IMR-90 (cell line): ENCODE results near the gene SLC12A6. TPM values are rescaled to one million over a fixed set of nuclear protein-coding genes. Genes with fewer than 3 reads are reported as not detected.

Experiments
- ATAC-seq: fragments of 200-7000 bp; cut with Tn5 transposase; 2 replicates; pipeline ENCODE4 v1.9.1; 2020; ENCODE audit warnings: low read depth, mild to moderate bottlenecking, moderate library complexity
- BruUV-seq: library from RNA; stranded (reverse); fragments of 400-500 nt; replicated peaks from 2 replicates; lab custom pipeline; 2021; lab: Mats Ljungman, UMichigan
- CTCF ChIA-PET: fragments of 300-600 bp; formaldehyde crosslinking; extraction: SDS; loops from one replicate; lab custom pipeline; 2021; ENCODE audit warnings: antibody characterized with exemption; lab: Yijun Ruan, JAX
- POLR2A ChIA-PET: fragments of 300-600 bp; sonication (Branson Sonifier 250); formaldehyde crosslinking; loops from one replicate; lab custom pipeline; 2022; ENCODE audit warnings: antibody characterized with exemption; ENCODE audit not compliant: unreplicated experiment; lab: Charles Lee
- DNase-seq: peaks from one replicate; pipeline ENCODE4 v3.0.0; 2013
- H2AFZ ChIP-seq: replicated peaks from 2 replicates; pipeline ENCODE3; 2013; ENCODE audit warnings: low read length, mild to moderate bottlenecking; ENCODE audit not compliant: poor library complexity
- H2AK5ac ChIP-seq: 2 replicates; pipeline ENCODE4 v1.6.1; 2013; ENCODE audit warnings: low read depth, low read length, inconsistent platforms
- H2AK9ac ChIP-seq: replicated peaks from 2 replicates; pipeline ENCODE3; 2013; ENCODE audit warnings: mild to moderate bottlenecking, low read depth, low read length, moderate library complexity; ENCODE audit not compliant: poor library complexity
- H2BK120ac ChIP-seq: 2 replicates; pipeline ENCODE4 v1.6.1; 2013; ENCODE audit warnings: low read depth, low read length, inconsistent platforms
- H2BK15ac ChIP-seq: 3 replicates; pipeline ENCODE4 v1.6.1; 2013; ENCODE audit warnings: low read depth, low read length, inconsistent platforms
- H2BK20ac ChIP-seq: 2 replicates; pipeline ENCODE4 v1.6.1; 2013; ENCODE audit warnings: low read depth, mild to moderate bottlenecking, inconsistent platforms, low read length, moderate library complexity
- H2BK5ac ChIP-seq: 2 replicates; pipeline ENCODE4 v1.6.1; 2013; ENCODE audit warnings: mild to moderate bottlenecking, low read depth, low read length, inconsistent platforms; ENCODE audit not compliant: poor library complexity, severe bottlenecking
- H3K14ac ChIP-seq: replicated peaks from 2 replicates; pipeline ENCODE4 v1.6.1; 2013; ENCODE audit warnings: low read depth, low read length, inconsistent platforms
- H3K18ac ChIP-seq: 2 replicates; pipeline ENCODE4 v1.6.1; 2013; ENCODE audit warnings: low read depth, low read length, control low read depth
- H3K23ac ChIP-seq: 2 replicates; pipeline ENCODE4 v1.6.1; 2013; ENCODE audit warnings: low read depth, low read length, inconsistent platforms
- H3K27ac ChIP-seq: 2 replicates; pipeline ENCODE4 v1.5.1; 2013; ENCODE audit warnings: mild to moderate bottlenecking, control low read depth, low read length; ENCODE audit not compliant: insufficient read depth
- H3K27me3 ChIP-seq: 2 replicates; pipeline ENCODE4 v1.6.1; 2013; ENCODE audit warnings: low read length; ENCODE audit not compliant: control insufficient read depth, insufficient read depth
- H3K36me3 ChIP-seq: 2 replicates; pipeline ENCODE4 v1.6.1; 2013; ENCODE audit warnings: low read length, mixed read lengths; ENCODE audit not compliant: control insufficient read depth, insufficient read depth
- H3K4ac ChIP-seq: 2 replicates; pipeline ENCODE4 v1.6.1; 2013; ENCODE audit warnings: low read depth, low read length, inconsistent platforms
- H3K4me1 ChIP-seq: 2 replicates; pipeline ENCODE4 v1.6.1; 2013; ENCODE audit warnings: low read length, mixed read lengths; ENCODE audit not compliant: control insufficient read depth, insufficient read depth
- H3K4me2 ChIP-seq: 2 replicates; pipeline ENCODE4 v1.6.1; 2013; ENCODE audit warnings: low read depth, mild to moderate bottlenecking, control low read depth, low read length, moderate library complexity
- H3K4me3 ChIP-seq: 2 replicates; pipeline ENCODE4 v1.5.1; 2013; ENCODE audit warnings: low read depth, mild to moderate bottlenecking, control low read depth, low read length, moderate library complexity; ENCODE audit not compliant: insufficient read depth
- H3K56ac ChIP-seq: 2 replicates; pipeline ENCODE4 v1.6.1; 2013; ENCODE audit warnings: low read length, inconsistent platforms; ENCODE audit not compliant: insufficient read depth; ENCODE audit errors: extremely low read depth
- H3K79me1 ChIP-seq, 2 experiments: 2 replicates each; pipeline ENCODE4 v1.6.1; 2013; ENCODE audit warnings: low read length in 2 of 2, inconsistent platforms in 1 of 2, low read depth in 1 of 2
- H3K9ac ChIP-seq: 2 replicates; pipeline ENCODE4 v1.6.1; 2013; ENCODE audit warnings: low read depth, low read length, control low read depth
- H3K9me1 ChIP-seq: 2 replicates; pipeline ENCODE4 v1.6.1; 2013; ENCODE audit warnings: low read length, inconsistent platforms; ENCODE audit not compliant: insufficient read depth
- H3K9me3 ChIP-seq: 2 replicates; pipeline ENCODE4 v1.6.1; 2013; ENCODE audit warnings: low read length; ENCODE audit not compliant: control insufficient read depth, insufficient read depth
- H4K20me1 ChIP-seq: 2 replicates; pipeline ENCODE4 v1.6.1; 2013; ENCODE audit warnings: low read length, inconsistent platforms; ENCODE audit not compliant: insufficient read depth
- H4K5ac ChIP-seq: 2 replicates; pipeline ENCODE4 v1.6.1; 2013; ENCODE audit warnings: mild to moderate bottlenecking, low read depth, low read length, control low read depth
- H4K8ac ChIP-seq, 2 experiments: 2 replicates each; pipeline ENCODE4 v1.6.1; 2013; ENCODE audit warnings: low read depth in 2 of 2, low read length in 2 of 2, control low read depth in 1 of 2, inconsistent platforms in 1 of 2
- H4K91ac ChIP-seq: 2 replicates; pipeline ENCODE4 v1.6.1; 2013; ENCODE audit warnings: low read depth, low read length, inconsistent platforms; ENCODE audit not compliant: insufficient read depth
- BHLHE40 ChIP-seq: fragments of 150-350 bp; IDR thresholded peaks from 2 replicates; pipeline ENCODE4 v1.6.1; 2016; ENCODE audit warnings: mild to moderate bottlenecking, low read depth, low read length
- CEBPB ChIP-seq: IDR thresholded peaks from 2 replicates; pipeline ENCODE4 v1.6.1; 2012; ENCODE audit warnings: low read depth, low read length, improper control_type of control experiment
- CHD1 ChIP-seq: IDR thresholded peaks from 2 replicates; pipeline ENCODE4 v1.6.1; 2012; ENCODE audit warnings: low read depth, low read length, improper control_type of control experiment
- FOS ChIP-seq: fragments of 150-350 bp; IDR thresholded peaks from 2 replicates; pipeline ENCODE4 v1.6.1; 2016; ENCODE audit warnings: low read depth, low read length
- MAFK ChIP-seq: IDR thresholded peaks from 2 replicates; pipeline ENCODE4 v1.6.1; 2012; ENCODE audit warnings: low read depth, low read length, improper control_type of control experiment
- MAZ ChIP-seq: IDR thresholded peaks from 2 replicates; pipeline ENCODE4 v1.6.1; 2012; ENCODE audit warnings: low read depth, mild to moderate bottlenecking, low read length, improper control_type of control experiment, moderate library complexity, borderline replicate concordance
- MXI1 ChIP-seq: IDR thresholded peaks from 2 replicates; pipeline ENCODE4 v1.6.1; 2012; ENCODE audit warnings: low read depth, mild to moderate bottlenecking, low read length, moderate library complexity, borderline replicate concordance
- NFE2L2 ChIP-seq: fragments of 150-350 bp; IDR thresholded peaks from 2 replicates; pipeline ENCODE4 v1.6.1; 2016; ENCODE audit warnings: low read depth, mild to moderate bottlenecking, low read length
- RCOR1 ChIP-seq: IDR thresholded peaks from 2 replicates; pipeline ENCODE4 v1.6.1; 2012; ENCODE audit warnings: mild to moderate bottlenecking, low read length, improper control_type of control experiment; ENCODE audit not compliant: insufficient replicate concordance
- RFX5 ChIP-seq: IDR thresholded peaks from 2 replicates; pipeline ENCODE4 v1.8.0; 2012; ENCODE audit warnings: low read depth, mild to moderate bottlenecking, low read length, moderate library complexity
- SMC3 ChIP-seq: fragments of 150-350 bp; IDR thresholded peaks from 2 replicates; pipeline ENCODE4 v1.6.1; 2016; ENCODE audit warnings: low read depth, mild to moderate bottlenecking, antibody characterized with exemption, low read length, moderate library complexity
- WGBS, 2 experiments: methylation state at CpG; one replicate each; pipeline versions ENCODE4 v1.1.5 to v1.1.7; 2013; ENCODE audit warnings: missing lambda C conversion rate in 2 of 2; ENCODE audit not compliant: insufficient read length in 1 of 2; ENCODE audit errors: extremely low coverage in 2 of 2; 5-methylcytosine and 5-hydroxymethylcytosine counted together
- dilution Hi-C: fragments of 300-500 bp; cut with HindIII; formaldehyde crosslinking; loops from one replicate; pipeline ENCODE4 v1.14.3; 2018; ENCODE audit warnings: low sequenced_read_pairs; ENCODE audit not compliant: unreplicated experiment
- in situ Hi-C: fragments of 300-500 bp; cut with MboI; formaldehyde crosslinking; loops from 3 replicates; pipeline ENCODE4 v1.14.3; 2019; ENCODE audit warnings: low sequenced_read_pairs, inconsistent platforms, mixed read lengths
- intact Hi-C: fragments of 100-400 bp; cut with micrococcal nuclease; formaldehyde crosslinking; loops from 2 replicates; pipeline ENCODE4 v1.10.0; 2022
- polyA plus RNA-seq, 3 experiments: library from polyadenylated mRNA; depleted of rRNA; stranded (reverse); fragments of >200 nt; gene quantifications; 2 replicates each; pipeline ENCODE4 v1.2.3, GENCODE V29; 2012; ENCODE audit warnings: low replicate concordance in 1 of 3
- total RNA-seq: library from RNA; depleted of rRNA; stranded (reverse); fragments of >200 nt; gene quantifications from 2 replicates; pipeline ENCODE4 v1.2.3, GENCODE V29; 2012
- TF ChIP-seq, protein P1 (sequence below): fragments of 150-350 bp; IDR thresholded peaks from 2 replicates; pipeline ENCODE4 v1.6.1; 2017; ENCODE audit warnings: mild to moderate bottlenecking, antibody characterized with exemption, low read length, low read depth
- TF ChIP-seq, protein P2 (sequence below): conservative IDR thresholded peaks from 2 replicates; pipeline ENCODE4 v1.5.1; 2012; ENCODE audit warnings: mild to moderate bottlenecking, low read depth, low read length, improper control_type of control experiment

The SLC12A6 gene
- total and polyA plus RNA-seq, 2 of the 4 experiments (the other 2 are of a cell fraction): 7.7 to 10.2 TPM

DNA sequence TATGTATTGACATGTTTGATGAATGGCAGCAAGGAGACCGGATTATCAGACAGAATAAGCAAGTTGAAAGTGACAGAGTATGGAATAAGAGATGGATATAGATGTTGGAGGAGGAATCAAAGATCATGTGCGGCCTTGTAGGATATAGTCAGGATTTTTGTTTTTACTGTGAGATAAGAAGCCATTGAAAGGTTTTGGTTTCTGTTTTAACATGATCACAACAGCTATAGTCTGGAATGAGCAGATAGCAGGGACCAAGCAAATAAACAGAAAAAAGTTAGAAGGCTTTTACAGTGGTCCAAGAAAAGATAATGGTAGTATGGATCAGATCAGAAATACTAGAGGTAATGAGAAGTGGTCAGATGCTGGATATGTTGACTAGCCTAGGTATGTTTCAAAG lies 52.6 kb downstream of the SLC12A6 start:
- Histone ChIP-seq H3K4me3 (no peak overlapping the region), H3K56ac (no peak overlapping the region), H3K27me3 (no peaks in the 10 kb centered on the region), H3K79me1 (no peaks in the 10 kb centered on the region), H2AK5ac (no peak overlapping the region), H3K9me1 (no peaks in the 10 kb centered on the region), H2BK15ac (no peak overlapping the region), H4K91ac (no peak overlapping the region), H3K36me3 (no peaks in the 10 kb centered on the region), H2BK5ac (no peak overlapping the region), H3K4me1 (no peaks in the 10 kb centered on the region), H3K23ac (no peak overlapping the region), H3K14ac (no peak overlapping the region), H3K18ac (no peak overlapping the region), H2AK9ac (no peak overlapping the region), H4K5ac (no peak overlapping the region), H3K4me2 (no peak overlapping the region; the same call in 1 of the 2 replicates), H2AFZ (no peak overlapping the region), H3K27ac (no peak overlapping the region), H4K20me1 (no peaks in the 10 kb centered on the region), H2BK120ac (no peak overlapping the region), H4K8ac (no peak overlapping the region; a peak in 1 of 4 replicates), H2BK20ac (no peak overlapping the region), H3K9me3 (no peaks in the 10 kb centered on the region), H3K9ac (no peak overlapping the region), H3K4ac (no peak overlapping the region)
- in situ Hi-C loops: no loop called here
- dilution Hi-C loops: no loop called here
- ChIA-PET POLR2A (no interaction called here), CTCF (no interaction called here)
- WGBS, 2 experiments: 60% methylated on average over 1 of the region's 2 CpGs; no CpG with 5 or more reads in 1 of the 2 experiments
- ATAC-seq (peak; percentile 54), DNase-seq (no peak)
- intact Hi-C loops: no loop called here
- BruUV-seq: no TSS peak
- TF ChIP-seq MXI1 (no peak), FOS (no peak), MAFK (no peak), SMC3 (no peak), CEBPB (no peak), NFE2L2 (no peak), RCOR1 (no peak), BHLHE40 (no peak), RFX5 (no peak), MAZ (no peak), CHD1 (no peak)
- TF ChIP-seq, protein P1, sequence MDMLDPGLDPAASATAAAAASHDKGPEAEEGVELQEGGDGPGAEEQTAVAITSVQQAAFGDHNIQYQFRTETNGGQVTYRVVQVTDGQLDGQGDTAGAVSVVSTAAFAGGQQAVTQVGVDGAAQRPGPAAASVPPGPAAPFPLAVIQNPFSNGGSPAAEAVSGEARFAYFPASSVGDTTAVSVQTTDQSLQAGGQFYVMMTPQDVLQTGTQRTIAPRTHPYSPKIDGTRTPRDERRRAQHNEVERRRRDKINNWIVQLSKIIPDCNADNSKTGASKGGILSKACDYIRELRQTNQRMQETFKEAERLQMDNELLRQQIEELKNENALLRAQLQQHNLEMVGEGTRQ: no peak
- TF ChIP-seq, protein P2, sequence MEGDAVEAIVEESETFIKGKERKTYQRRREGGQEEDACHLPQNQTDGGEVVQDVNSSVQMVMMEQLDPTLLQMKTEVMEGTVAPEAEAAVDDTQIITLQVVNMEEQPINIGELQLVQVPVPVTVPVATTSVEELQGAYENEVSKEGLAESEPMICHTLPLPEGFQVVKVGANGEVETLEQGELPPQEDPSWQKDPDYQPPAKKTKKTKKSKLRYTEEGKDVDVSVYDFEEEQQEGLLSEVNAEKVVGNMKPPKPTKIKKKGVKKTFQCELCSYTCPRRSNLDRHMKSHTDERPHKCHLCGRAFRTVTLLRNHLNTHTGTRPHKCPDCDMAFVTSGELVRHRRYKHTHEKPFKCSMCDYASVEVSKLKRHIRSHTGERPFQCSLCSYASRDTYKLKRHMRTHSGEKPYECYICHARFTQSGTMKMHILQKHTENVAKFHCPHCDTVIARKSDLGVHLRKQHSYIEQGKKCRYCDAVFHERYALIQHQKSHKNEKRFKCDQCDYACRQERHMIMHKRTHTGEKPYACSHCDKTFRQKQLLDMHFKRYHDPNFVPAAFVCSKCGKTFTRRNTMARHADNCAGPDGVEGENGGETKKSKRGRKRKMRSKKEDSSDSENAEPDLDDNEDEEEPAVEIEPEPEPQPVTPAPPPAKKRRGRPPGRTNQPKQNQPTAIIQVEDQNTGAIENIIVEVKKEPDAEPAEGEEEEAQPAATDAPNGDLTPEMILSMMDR: no peak
